GM21526 (cell line): ENCODE data around the gene PRSS8.
"Not testable (repeated sequence)": the region's sequence is repeated elsewhere in the genome, so short reads cannot be mapped to it uniquely, and the experiment has no call there.

Experiments used
- ATAC-seq: cut with Tn5 transposase; IDR thresholded peaks from one replicate; pipeline ENCODE4 v1.9.1; 2021; ENCODE audit warnings: moderate library complexity; ENCODE audit not compliant: unreplicated experiment, low FRiP score

PRSS8 gene

GRCh38 chr16:31145398-31145990 is 10.0 kb upstream of the PRSS8 start:
- ATAC-seq, result no peak

GRCh38 chr16:31144418-31144817 is 8.9 kb upstream of the PRSS8 start:
- ATAC-seq, result not testable (repeated sequence)

- no peak for ATAC-seq
These were observed 8.2 kb upstream of the PRSS8 start for GRCh38 chr16:31143694-31144148.

- no peak for ATAC-seq
These were observed 7.6 kb upstream of the PRSS8 start for GRCh38 chr16:31143011-31143693.

- peak; percentile 83 for ATAC-seq
These were observed 6.8 kb upstream of the PRSS8 start for GRCh38 chr16:31142109-31143010.

GRCh38 chr16:31141489-31142108 is 6.1 kb upstream of the PRSS8 start:
- peak; percentile 10 for ATAC-seq

- not testable (repeated sequence) for ATAC-seq
These were observed 5.5 kb upstream of the PRSS8 start for GRCh38 chr16:31141071-31141469.

- ATAC-seq, result no peak
These were observed 3.4 kb upstream of the PRSS8 start for GRCh38 chr16:31138621-31139578.

- ATAC-seq, result not testable (repeated sequence)
These were observed 1.4 kb upstream of the PRSS8 start for GRCh38 chr16:31136822-31137499.

GRCh38 chr16:31136287-31136662 is 748 bp upstream of the PRSS8 start:
- no peak for ATAC-seq

- ATAC-seq, result no peak
These were observed 647 bp downstream of the PRSS8 start for GRCh38 chr16:31134625-31135534.

GRCh38 chr16:31134091-31134571 is 1.4 kb downstream of the PRSS8 start:
- ATAC-seq, result no peak

GRCh38 chr16:31133046-31133501 is 2.5 kb downstream of the PRSS8 start:
- no peak for ATAC-seq

GRCh38 chr16:31132303-31132979 is 3.1 kb downstream of the PRSS8 start:
- ATAC-seq, result no peak

- no peak for ATAC-seq
These were observed 3.7 kb downstream of the PRSS8 start for GRCh38 chr16:31131841-31132271.

GRCh38 chr16:31131416-31131815 is 4.1 kb downstream of the PRSS8 start:
- no peak for ATAC-seq

- ATAC-seq, result no peak
These were observed 4.6 kb downstream of the PRSS8 start for GRCh38 chr16:31130899-31131298.
